Measurements from ENCODE around the gene SERPINA1.
"Not testable (repeated sequence)": the region's sequence is repeated elsewhere in the genome, so short reads cannot be mapped to it uniquely, and the experiment has no call there.

The SERPINA1 gene

DNA sequence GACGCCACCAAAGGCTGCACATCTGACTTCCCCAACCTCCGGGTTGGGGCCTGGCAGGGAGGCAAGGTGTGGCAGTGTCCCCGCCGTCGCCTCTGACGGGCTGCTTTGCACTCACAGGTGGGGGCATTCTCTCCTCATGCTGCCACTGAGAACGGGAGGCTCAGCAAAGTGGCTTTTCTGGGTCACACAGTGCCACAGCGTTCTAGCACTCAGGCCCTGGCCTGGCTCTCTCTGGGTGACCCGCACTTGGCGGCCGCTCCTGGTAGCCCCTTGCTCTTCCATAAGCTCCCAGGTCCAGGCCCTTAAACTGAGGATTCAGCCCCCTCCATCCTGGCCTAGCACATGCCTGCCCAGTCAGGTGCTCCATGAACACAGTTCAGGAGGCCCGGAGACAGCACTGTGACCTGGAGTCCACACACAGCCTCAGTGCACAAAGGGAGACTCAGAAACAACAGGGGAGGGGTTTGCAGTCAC lies 25.2 kb downstream of the SERPINA1 start:
- H3K36me3 ChIP-seq (ENCODE audit: control insufficient read depth, insufficient read depth, low read length), result no peaks in the 10 kb centered on the region
- H3K9ac ChIP-seq (ENCODE audit: low read depth, low read length), result no peak overlapping the region
- no peaks in the 10 kb centered on the region for H3K4me1 ChIP-seq (ENCODE audit: control insufficient read depth, insufficient read depth, low read length)
- no peaks in the 10 kb centered on the region for H3K27me3 ChIP-seq (ENCODE audit: control insufficient read depth, insufficient read depth, low read length)
- H3K4me3 ChIP-seq (ENCODE audit: low read depth, low read length), result no peak overlapping the region
- H3K9me3 ChIP-seq (ENCODE audit: control insufficient read depth, insufficient read depth, low read length), result no peaks in the 10 kb centered on the region

DNA sequence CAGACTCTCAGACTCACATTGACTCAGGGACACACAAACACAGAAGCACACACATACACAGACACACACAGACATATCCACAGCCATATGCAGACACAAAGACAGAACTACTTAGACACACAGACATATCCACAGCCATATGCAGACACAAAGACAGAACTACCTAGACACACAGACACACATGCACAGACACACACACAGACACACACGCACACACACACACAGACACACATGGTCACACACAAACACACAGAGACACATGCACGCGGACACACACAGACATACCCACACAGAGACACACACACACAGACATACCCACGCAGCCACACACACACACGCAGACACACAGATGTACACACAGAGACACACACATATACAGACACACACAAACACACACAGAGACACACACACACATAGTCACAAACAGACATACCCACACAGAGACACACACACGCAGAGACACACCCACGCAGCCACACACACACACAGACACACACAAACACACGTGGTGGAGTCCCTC lies 25.7 kb downstream of the SERPINA1 start:
- Histone ChIP-seq H3K9ac (ENCODE audit: low read depth, low read length) (no peak overlapping the region), H3K27me3 (ENCODE audit: control insufficient read depth, insufficient read depth, low read length) (no peaks in the 10 kb centered on the region), H3K4me1 (ENCODE audit: control insufficient read depth, insufficient read depth, low read length) (no peaks in the 10 kb centered on the region), H3K9me3 (ENCODE audit: control insufficient read depth, insufficient read depth, low read length) (no peaks in the 10 kb centered on the region), H3K36me3 (ENCODE audit: control insufficient read depth, insufficient read depth, low read length) (no peaks in the 10 kb centered on the region), H3K4me3 (ENCODE audit: low read depth, low read length) (no peak overlapping the region)

DNA sequence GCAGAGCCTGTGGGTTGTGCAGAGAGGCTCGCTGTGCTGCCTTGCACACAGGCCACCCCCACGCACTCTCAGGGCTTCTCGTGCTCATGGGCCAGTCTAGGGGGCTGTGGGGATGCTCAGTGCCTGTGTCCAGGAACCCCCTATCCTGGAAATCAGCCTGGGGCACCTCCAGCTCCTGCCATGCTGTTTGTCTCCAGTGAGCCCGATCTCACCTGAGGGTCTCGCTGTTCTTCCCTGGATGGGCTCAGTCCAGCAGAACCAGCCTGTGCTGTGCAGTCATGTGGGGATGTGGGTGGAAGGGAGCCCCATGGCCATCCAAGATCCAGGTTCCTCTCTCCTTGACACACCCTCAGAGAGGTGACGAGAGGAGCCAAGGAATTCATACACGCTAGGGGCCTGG lies 26.7 kb downstream of the SERPINA1 start:
- no peaks in the 10 kb centered on the region for H3K4me1 ChIP-seq (ENCODE audit: control insufficient read depth, insufficient read depth, low read length)
- no peaks in the 10 kb centered on the region for H3K27me3 ChIP-seq (ENCODE audit: control insufficient read depth, insufficient read depth, low read length)
- H3K4me3 ChIP-seq (ENCODE audit: low read depth, low read length), result no peak overlapping the region
- no peak overlapping the region for H3K9ac ChIP-seq (ENCODE audit: low read depth, low read length)
- no peaks in the 10 kb centered on the region for H3K36me3 ChIP-seq (ENCODE audit: control insufficient read depth, insufficient read depth, low read length)
- H3K9me3 ChIP-seq (ENCODE audit: control insufficient read depth, insufficient read depth, low read length), result no peaks in the 10 kb centered on the region

DNA sequence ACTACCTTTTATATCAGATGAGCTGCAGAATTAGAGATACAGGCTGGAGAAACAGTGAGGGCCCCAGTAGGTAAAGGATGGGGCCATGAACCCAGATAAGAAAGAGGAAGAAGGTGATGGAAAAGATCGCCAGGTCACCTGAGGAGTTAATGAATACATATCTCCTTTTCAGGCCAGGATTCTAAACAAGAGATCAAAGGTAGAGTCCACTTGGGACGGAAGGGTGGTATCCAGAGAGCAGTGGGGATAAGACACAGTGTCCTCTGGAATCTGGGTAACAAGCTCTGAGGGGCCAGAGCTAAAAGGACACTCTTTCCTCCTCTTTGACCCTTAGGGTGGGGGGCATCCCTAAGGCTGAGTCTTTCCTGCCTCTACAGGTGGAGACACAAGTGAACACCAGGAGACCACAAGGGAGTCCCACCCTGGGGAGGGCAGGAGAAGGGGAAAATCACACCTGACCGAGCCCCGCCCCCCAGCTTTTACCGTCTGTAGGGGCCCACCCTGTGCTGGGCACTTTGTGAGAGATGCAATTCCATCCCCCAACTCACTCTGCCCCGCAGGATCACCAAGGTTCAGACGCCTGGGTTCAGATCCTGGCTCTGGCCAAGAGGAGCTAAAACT lies 27.3 kb downstream of the SERPINA1 start:
- Histone ChIP-seq H3K27me3 (ENCODE audit: control insufficient read depth, insufficient read depth, low read length) (no peaks in the 10 kb centered on the region), H3K36me3 (ENCODE audit: control insufficient read depth, insufficient read depth, low read length) (no peaks in the 10 kb centered on the region), H3K9ac (ENCODE audit: low read depth, low read length) (no peak overlapping the region), H3K4me3 (ENCODE audit: low read depth, low read length) (no peak overlapping the region), H3K9me3 (ENCODE audit: control insufficient read depth, insufficient read depth, low read length) (no peaks in the 10 kb centered on the region), H3K4me1 (ENCODE audit: control insufficient read depth, insufficient read depth, low read length) (no peaks in the 10 kb centered on the region)

DNA sequence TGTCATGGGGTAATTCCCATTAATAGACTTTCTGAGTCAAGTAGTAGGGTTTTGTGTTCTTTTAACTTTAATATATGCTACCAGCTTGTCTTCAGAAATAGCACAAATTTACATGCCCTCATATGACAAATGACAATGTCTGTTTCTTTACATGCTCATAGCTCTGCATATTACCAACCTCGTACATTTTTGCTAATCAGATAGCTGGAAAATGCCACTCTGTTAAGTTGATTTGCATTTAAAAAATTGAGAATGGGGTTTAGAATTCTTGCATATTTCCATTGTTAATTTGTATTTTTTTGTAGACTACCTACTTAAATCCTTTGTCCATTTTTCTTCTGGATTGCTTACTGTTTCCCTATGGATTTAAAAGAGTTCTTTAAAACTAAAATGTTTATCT lies 31.2 kb downstream of the SERPINA1 start:
- Histone ChIP-seq H3K27me3 (ENCODE audit: control insufficient read depth, insufficient read depth, low read length) (no peaks in the 10 kb centered on the region), H3K4me3 (ENCODE audit: low read depth, low read length) (no peak overlapping the region), H3K4me1 (ENCODE audit: control insufficient read depth, insufficient read depth, low read length) (no peaks in the 10 kb centered on the region), H3K9ac (ENCODE audit: low read depth, low read length) (no peak overlapping the region), H3K36me3 (ENCODE audit: control insufficient read depth, insufficient read depth, low read length) (no peaks in the 10 kb centered on the region), H3K9me3 (ENCODE audit: control insufficient read depth, insufficient read depth, low read length) (no peaks in the 10 kb centered on the region)

DNA sequence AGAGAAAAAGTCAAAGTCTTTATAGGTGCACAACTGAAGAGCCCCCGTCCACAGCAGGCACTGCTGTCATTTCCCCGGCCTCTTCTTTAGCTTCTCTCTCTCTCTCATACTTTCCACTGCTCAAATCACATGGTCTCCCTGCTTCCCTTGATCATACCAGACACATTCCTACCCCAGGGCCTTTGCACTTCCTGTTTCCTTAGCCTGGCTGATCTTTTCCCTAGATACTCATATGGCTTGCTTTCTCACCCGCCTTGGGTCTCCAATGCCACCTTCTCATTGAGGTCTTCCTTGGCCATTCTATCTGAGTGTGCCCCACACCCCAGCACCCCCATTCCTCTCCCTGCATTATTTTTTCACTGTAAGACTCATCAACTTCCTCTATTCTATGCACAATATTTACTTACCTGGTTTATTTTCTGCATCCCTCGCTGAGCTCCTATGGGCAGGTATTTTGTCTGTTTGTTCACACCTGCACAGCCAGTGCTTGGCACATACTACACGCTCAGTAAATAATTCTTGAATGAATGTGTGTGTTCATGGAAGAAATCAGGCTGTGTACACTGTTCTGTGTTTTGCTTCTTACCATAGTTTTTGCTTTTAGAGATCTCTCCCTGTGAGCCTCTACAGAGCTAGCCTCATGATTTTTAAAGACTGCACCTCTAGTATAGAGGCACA lies 31.9 kb downstream of the SERPINA1 start:
- no peaks in the 10 kb centered on the region for H3K27me3 ChIP-seq (ENCODE audit: control insufficient read depth, insufficient read depth, low read length)
- H3K9ac ChIP-seq (ENCODE audit: low read depth, low read length), result no peak overlapping the region
- no peak overlapping the region for H3K4me3 ChIP-seq (ENCODE audit: low read depth, low read length)
- no peaks in the 10 kb centered on the region for H3K4me1 ChIP-seq (ENCODE audit: control insufficient read depth, insufficient read depth, low read length)
- no peaks in the 10 kb centered on the region for H3K9me3 ChIP-seq (ENCODE audit: control insufficient read depth, insufficient read depth, low read length)
- no peaks in the 10 kb centered on the region for H3K36me3 ChIP-seq (ENCODE audit: control insufficient read depth, insufficient read depth, low read length)

DNA sequence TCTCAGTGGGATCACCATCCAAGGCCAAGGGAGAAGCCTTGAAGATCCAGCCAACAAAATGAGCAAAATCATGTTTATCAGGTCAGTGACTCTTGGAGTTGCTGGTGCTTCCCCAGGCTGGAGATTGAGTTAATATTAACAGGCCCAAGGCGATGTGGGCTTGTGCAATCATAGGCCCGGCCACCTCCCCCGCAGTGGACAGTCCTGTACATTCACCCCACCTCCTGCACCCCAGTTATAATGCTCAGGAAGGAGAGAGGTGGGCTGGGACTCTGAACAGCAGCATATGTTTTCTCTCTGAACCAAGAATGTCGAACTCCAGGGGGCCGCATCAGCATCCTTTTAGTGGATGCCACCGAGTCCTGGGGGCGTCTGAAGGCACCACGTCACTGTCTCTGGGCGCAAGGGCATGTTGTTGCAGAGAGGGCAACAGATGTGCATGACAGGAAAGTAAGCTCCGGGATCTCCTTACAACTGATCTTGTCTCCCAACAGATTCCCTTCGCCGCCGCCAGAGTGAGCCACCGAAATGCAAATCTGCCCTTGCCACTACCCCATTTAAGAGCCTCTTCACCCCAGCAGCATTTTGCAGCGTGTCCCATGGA lies 33.1 kb downstream of the SERPINA1 start:
- Histone ChIP-seq H3K9ac (ENCODE audit: low read depth, low read length) (no peak overlapping the region), H3K4me1 (ENCODE audit: control insufficient read depth, insufficient read depth, low read length) (no peaks in the 10 kb centered on the region), H3K4me3 (ENCODE audit: low read depth, low read length) (no peak overlapping the region), H3K36me3 (ENCODE audit: control insufficient read depth, insufficient read depth, low read length) (no peaks in the 10 kb centered on the region), H3K27me3 (ENCODE audit: control insufficient read depth, insufficient read depth, low read length) (no peaks in the 10 kb centered on the region), H3K9me3 (ENCODE audit: control insufficient read depth, insufficient read depth, low read length) (no peaks in the 10 kb centered on the region)

DNA sequence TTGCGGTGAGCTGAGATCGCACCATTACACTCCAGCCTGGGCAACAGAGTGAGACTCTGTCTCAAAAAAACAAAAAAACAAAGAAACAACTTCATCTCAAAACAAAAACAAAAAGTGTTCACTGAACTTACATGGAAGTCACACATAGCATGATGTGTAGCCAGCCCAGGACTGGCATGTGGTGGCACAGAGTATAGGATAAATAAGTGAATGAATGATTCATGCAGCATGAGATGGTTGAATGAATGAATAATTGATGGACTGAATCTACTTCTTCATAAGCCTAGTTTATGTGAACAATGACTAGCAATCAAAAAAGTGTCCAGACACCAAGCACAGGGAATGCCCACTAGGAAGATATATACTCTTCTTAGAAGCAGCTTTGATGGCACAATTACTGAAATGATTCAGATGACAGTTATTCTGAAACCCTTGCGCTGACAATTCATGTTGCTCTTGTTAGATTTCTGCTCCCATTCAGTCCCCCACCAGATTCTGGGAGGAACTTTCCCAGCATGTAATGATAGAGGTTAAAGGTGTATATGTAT lies 33.7 kb downstream of the SERPINA1 start:
- H3K9ac ChIP-seq (ENCODE audit: low read depth, low read length), result no peak overlapping the region
- H3K36me3 ChIP-seq (ENCODE audit: control insufficient read depth, insufficient read depth, low read length), result no peaks in the 10 kb centered on the region
- H3K9me3 ChIP-seq (ENCODE audit: control insufficient read depth, insufficient read depth, low read length), result no peaks in the 10 kb centered on the region
- H3K4me1 ChIP-seq (ENCODE audit: control insufficient read depth, insufficient read depth, low read length), result no peaks in the 10 kb centered on the region
- H3K4me3 ChIP-seq (ENCODE audit: low read depth, low read length), result no peak overlapping the region
- H3K27me3 ChIP-seq (ENCODE audit: control insufficient read depth, insufficient read depth, low read length), result no peaks in the 10 kb centered on the region

DNA sequence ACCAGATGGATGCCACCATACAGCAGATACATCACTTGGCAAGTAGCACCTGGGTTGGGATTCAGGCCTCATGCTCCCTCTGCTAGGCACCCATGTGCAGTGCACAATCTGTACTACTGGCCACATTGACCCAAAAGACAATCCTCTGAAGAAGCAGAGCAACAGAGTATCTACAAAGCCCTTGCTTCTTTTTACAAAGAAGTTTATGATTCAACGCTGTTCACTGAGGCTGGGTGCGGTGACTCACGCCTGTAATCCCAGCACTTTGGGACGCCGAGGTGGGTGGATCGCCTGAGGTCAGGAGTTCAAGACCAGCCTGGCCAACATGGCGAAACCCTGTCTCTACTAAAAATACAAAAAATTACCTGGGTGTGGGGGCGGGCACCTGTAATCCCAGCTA lies 34.2 kb downstream of the SERPINA1 start:
- H3K4me1 ChIP-seq (ENCODE audit: control insufficient read depth, insufficient read depth, low read length); H3K36me3 ChIP-seq (ENCODE audit: control insufficient read depth, insufficient read depth, low read length); H3K27me3 ChIP-seq (ENCODE audit: control insufficient read depth, insufficient read depth, low read length); H3K9ac ChIP-seq (ENCODE audit: low read depth, low read length); H3K9me3 ChIP-seq (ENCODE audit: control insufficient read depth, insufficient read depth, low read length); H3K4me3 ChIP-seq (ENCODE audit: low read depth, low read length): not testable (repeated sequence)

DNA sequence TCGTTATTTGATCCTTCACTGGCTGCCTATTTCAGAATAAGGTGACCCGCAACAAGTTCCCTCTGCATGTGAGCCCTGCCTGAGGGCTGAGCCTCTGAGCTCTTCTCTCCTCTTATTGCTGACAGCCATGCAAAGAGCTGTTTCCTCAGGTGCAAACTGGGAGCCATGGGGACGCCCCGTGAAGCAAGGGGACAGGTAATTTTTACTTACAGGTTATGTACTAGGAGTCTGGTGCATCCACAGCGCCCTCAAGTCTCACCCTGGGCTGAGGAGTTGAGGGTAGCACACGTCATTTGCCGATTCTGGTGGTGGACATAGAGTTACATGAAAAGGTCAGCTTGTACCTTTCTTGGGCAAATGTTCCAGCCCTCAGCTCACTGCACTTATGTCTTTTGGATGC lies 39.1 kb downstream of the SERPINA1 start:
- no peak overlapping the region for H3K9ac ChIP-seq (ENCODE audit: low read depth, low read length)
- H3K9me3 ChIP-seq (ENCODE audit: control insufficient read depth, insufficient read depth, low read length), result no peaks in the 10 kb centered on the region
- H3K4me3 ChIP-seq (ENCODE audit: low read depth, low read length), result no peak overlapping the region
- H3K27me3 ChIP-seq (ENCODE audit: control insufficient read depth, insufficient read depth, low read length), result no peaks in the 10 kb centered on the region
- H3K36me3 ChIP-seq (ENCODE audit: control insufficient read depth, insufficient read depth, low read length), result no peaks in the 10 kb centered on the region
- H3K4me1 ChIP-seq (ENCODE audit: control insufficient read depth, insufficient read depth, low read length), result no peaks in the 10 kb centered on the region

DNA sequence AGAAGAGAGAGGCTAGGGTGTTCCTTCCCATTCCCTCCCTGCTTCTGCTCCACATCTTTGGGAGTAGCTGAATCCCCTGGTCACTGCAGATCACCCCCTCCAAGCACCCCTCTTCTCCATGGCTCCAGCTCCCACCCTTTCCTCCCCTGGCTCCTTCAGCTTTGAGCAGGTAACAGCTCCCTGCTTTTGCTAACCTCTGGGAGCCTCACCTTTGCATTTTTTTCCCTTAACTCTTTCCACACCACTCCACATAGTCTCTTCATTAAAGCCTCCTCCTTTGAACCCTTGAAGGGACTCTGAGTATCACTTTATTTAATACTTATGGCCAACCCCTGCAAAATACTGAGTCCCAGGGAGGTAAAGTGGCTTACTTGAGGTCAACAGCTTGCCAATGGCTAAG lies 39.6 kb downstream of the SERPINA1 start:
- no peak overlapping the region for H3K9ac ChIP-seq (ENCODE audit: low read depth, low read length)
- no peak overlapping the region for H3K4me3 ChIP-seq (ENCODE audit: low read depth, low read length)
- no peaks in the 10 kb centered on the region for H3K36me3 ChIP-seq (ENCODE audit: control insufficient read depth, insufficient read depth, low read length)
- H3K9me3 ChIP-seq (ENCODE audit: control insufficient read depth, insufficient read depth, low read length), result no peaks in the 10 kb centered on the region
- no peaks in the 10 kb centered on the region for H3K4me1 ChIP-seq (ENCODE audit: control insufficient read depth, insufficient read depth, low read length)
- no peaks in the 10 kb centered on the region for H3K27me3 ChIP-seq (ENCODE audit: control insufficient read depth, insufficient read depth, low read length)

DNA sequence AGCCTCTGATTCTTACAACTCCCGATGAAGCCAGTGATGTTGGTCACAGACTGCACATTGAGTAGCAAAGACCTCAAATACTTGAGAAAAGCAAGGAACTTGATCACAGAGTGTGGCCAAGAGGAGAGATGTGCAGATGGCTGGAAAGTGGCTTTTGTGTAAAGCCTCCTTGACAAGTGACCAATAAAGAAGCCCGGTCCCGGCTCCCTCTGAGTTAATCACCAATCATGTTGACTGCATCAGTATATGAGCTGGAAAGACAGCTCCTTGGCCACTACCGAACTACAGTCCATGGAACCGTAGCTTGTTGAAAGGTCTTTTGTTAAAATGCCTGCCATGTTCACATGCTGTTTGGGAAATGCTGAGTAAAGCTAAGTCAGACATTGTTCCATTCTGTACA lies 41.6 kb downstream of the SERPINA1 start:
- H3K9me3 ChIP-seq (ENCODE audit: control insufficient read depth, insufficient read depth, low read length), result no peaks in the 10 kb centered on the region
- no peaks in the 10 kb centered on the region for H3K27me3 ChIP-seq (ENCODE audit: control insufficient read depth, insufficient read depth, low read length)
- no peaks in the 10 kb centered on the region for H3K36me3 ChIP-seq (ENCODE audit: control insufficient read depth, insufficient read depth, low read length)
- no peaks in the 10 kb centered on the region for H3K4me1 ChIP-seq (ENCODE audit: control insufficient read depth, insufficient read depth, low read length)
- no peak overlapping the region for H3K9ac ChIP-seq (ENCODE audit: low read depth, low read length)
- no peak overlapping the region for H3K4me3 ChIP-seq (ENCODE audit: low read depth, low read length)

Measured in iPS-15b (cell line).